ENCODE data around the gene KCTD20. TPM values are rescaled to one million over a fixed set of nuclear protein-coding genes. Genes with fewer than 3 reads are reported as not detected.
A peak's percentile ranks its signal among the peaks of the same experiment; 100 is the strongest.

KCTD20 gene
- polyA plus RNA-seq, 1 donor, result 32.1 TPM

GRCh38 chr6:36489426-36489825, 46.6 kb downstream of the KCTD20 start:
- no peak for DNase-seq
- H3K36me3 ChIP-seq (ENCODE audit: control insufficient read depth, insufficient read depth, low read length), result peaks cover 57% of the 10 kb centered on the region
- WGBS (ENCODE audit: insufficient coverage, low lambda C conversion rate), result 80% methylated on average over 1 of the region's 4 CpGs
- no peaks in the 10 kb centered on the region for H3K9me3 ChIP-seq (ENCODE audit: control insufficient read depth, low read depth, low read length)
- H3K27ac ChIP-seq (ENCODE audit: low read length), result no peak overlapping the region
- no peak overlapping the region for H3K4me3 ChIP-seq (ENCODE audit: low read length)
- H3K27me3 ChIP-seq (ENCODE audit: control insufficient read depth, insufficient read depth, low read length), result no peaks in the 10 kb centered on the region
- no peaks in the 10 kb centered on the region for H3K4me1 ChIP-seq (ENCODE audit: control insufficient read depth, insufficient read depth, low read length)

- no peaks in the 10 kb centered on the region for H3K9me3 ChIP-seq (ENCODE audit: control insufficient read depth, low read depth, low read length)
- no CpG with 5 or more reads among the region's 7 CpGs for WGBS (ENCODE audit: insufficient coverage, low lambda C conversion rate)
Measured at GRCh38 chr6:36491378-36491965, 48.7 kb downstream of the KCTD20 start.

GRCh38 chr6:36492092-36492491, 49.3 kb downstream of the KCTD20 start:
- WGBS (ENCODE audit: insufficient coverage, low lambda C conversion rate), result 100% methylated on average over 1 of the region's 4 CpGs
- no peaks in the 10 kb centered on the region for H3K4me1 ChIP-seq (ENCODE audit: control insufficient read depth, insufficient read depth, low read length)
- peaks cover 58% of the 10 kb centered on the region for H3K36me3 ChIP-seq (ENCODE audit: control insufficient read depth, insufficient read depth, low read length)
- DNase-seq, result no peak
- no peak overlapping the region for H3K27ac ChIP-seq (ENCODE audit: low read length)
- H3K9me3 ChIP-seq (ENCODE audit: control insufficient read depth, low read depth, low read length), result no peaks in the 10 kb centered on the region
- H3K27me3 ChIP-seq (ENCODE audit: control insufficient read depth, insufficient read depth, low read length), result no peaks in the 10 kb centered on the region
- no peak overlapping the region for H3K4me3 ChIP-seq (ENCODE audit: low read length)

More at GRCh38 chr6:36491378-36491965, 48.7 kb downstream of the KCTD20 start:
- no peak for DNase-seq
- H3K36me3 ChIP-seq (ENCODE audit: control insufficient read depth, insufficient read depth, low read length), result peaks cover 58% of the 10 kb centered on the region
- H3K4me1 ChIP-seq (ENCODE audit: control insufficient read depth, insufficient read depth, low read length), result no peaks in the 10 kb centered on the region
- no peak overlapping the region for H3K27ac ChIP-seq (ENCODE audit: low read length)
- H3K4me3 ChIP-seq (ENCODE audit: low read length), result no peak overlapping the region
- H3K27me3 ChIP-seq (ENCODE audit: control insufficient read depth, insufficient read depth, low read length), result no peaks in the 10 kb centered on the region

- WGBS (ENCODE audit: insufficient coverage, low lambda C conversion rate), result no CpG with 5 or more reads among the region's 1 CpG
- Histone ChIP-seq H3K27ac (ENCODE audit: low read length) (no peak overlapping the region), H3K27me3 (ENCODE audit: control insufficient read depth, insufficient read depth, low read length) (no peaks in the 10 kb centered on the region), H3K4me3 (ENCODE audit: low read length) (no peak overlapping the region), H3K9me3 (ENCODE audit: control insufficient read depth, low read depth, low read length) (no peaks in the 10 kb centered on the region), H3K4me1 (ENCODE audit: control insufficient read depth, insufficient read depth, low read length) (no peaks in the 10 kb centered on the region), H3K36me3 (ENCODE audit: control insufficient read depth, insufficient read depth, low read length) (peaks cover 58% of the 10 kb centered on the region)
- DNase-seq, result no peak
Measured at GRCh38 chr6:36492621-36493020, 49.8 kb downstream of the KCTD20 start.

GRCh38 chr6:36493319-36493718, 50.5 kb downstream of the KCTD20 start:
- no peak for DNase-seq
- no peaks in the 10 kb centered on the region for H3K9me3 ChIP-seq (ENCODE audit: control insufficient read depth, low read depth, low read length)
- no CpG with 5 or more reads among the region's 6 CpGs for WGBS (ENCODE audit: insufficient coverage, low lambda C conversion rate)
- H3K4me3 ChIP-seq (ENCODE audit: low read length), result no peak overlapping the region
- peaks cover 60% of the 10 kb centered on the region for H3K36me3 ChIP-seq (ENCODE audit: control insufficient read depth, insufficient read depth, low read length)
- H3K27ac ChIP-seq (ENCODE audit: low read length), result no peak overlapping the region
- H3K27me3 ChIP-seq (ENCODE audit: control insufficient read depth, insufficient read depth, low read length), result no peaks in the 10 kb centered on the region
- H3K4me1 ChIP-seq (ENCODE audit: control insufficient read depth, insufficient read depth, low read length), result no peaks in the 10 kb centered on the region

GRCh38 chr6:36493859-36494258, 51.1 kb downstream of the KCTD20 start:
- Histone ChIP-seq H3K36me3 (ENCODE audit: control insufficient read depth, insufficient read depth, low read length) (peaks cover 60% of the 10 kb centered on the region), H3K27me3 (ENCODE audit: control insufficient read depth, insufficient read depth, low read length) (no peaks in the 10 kb centered on the region), H3K27ac (ENCODE audit: low read length) (no peak overlapping the region), H3K4me1 (ENCODE audit: control insufficient read depth, insufficient read depth, low read length) (no peaks in the 10 kb centered on the region), H3K4me3 (ENCODE audit: low read length) (no peak overlapping the region), H3K9me3 (ENCODE audit: control insufficient read depth, low read depth, low read length) (no peaks in the 10 kb centered on the region)
- DNase-seq, result no peak
- 75% methylated on average over 2 of the region's 2 CpGs for WGBS (ENCODE audit: insufficient coverage, low lambda C conversion rate)

- no CpG with 5 or more reads among the region's 5 CpGs for WGBS (ENCODE audit: insufficient coverage, low lambda C conversion rate)
- DNase-seq, result no peak
- Histone ChIP-seq H3K27ac (ENCODE audit: low read length) (no peak overlapping the region), H3K27me3 (ENCODE audit: control insufficient read depth, insufficient read depth, low read length) (no peaks in the 10 kb centered on the region), H3K4me3 (ENCODE audit: low read length) (no peak overlapping the region), H3K9me3 (ENCODE audit: control insufficient read depth, low read depth, low read length) (no peaks in the 10 kb centered on the region), H3K36me3 (ENCODE audit: control insufficient read depth, insufficient read depth, low read length) (peaks cover 60% of the 10 kb centered on the region), H3K4me1 (ENCODE audit: control insufficient read depth, insufficient read depth, low read length) (no peaks in the 10 kb centered on the region)
Measured at GRCh38 chr6:36495086-36495485, 52.3 kb downstream of the KCTD20 start.

- H3K27me3 ChIP-seq (ENCODE audit: control insufficient read depth, insufficient read depth, low read length), result no peaks in the 10 kb centered on the region
- no peaks in the 10 kb centered on the region for H3K9me3 ChIP-seq (ENCODE audit: control insufficient read depth, low read depth, low read length)
- peaks cover 49% of the 10 kb centered on the region for H3K36me3 ChIP-seq (ENCODE audit: control insufficient read depth, insufficient read depth, low read length)
- no peak overlapping the region for H3K27ac ChIP-seq (ENCODE audit: low read length)
- no peak for DNase-seq
- WGBS (ENCODE audit: insufficient coverage, low lambda C conversion rate), result 60% methylated on average over 1 of the region's 4 CpGs
- H3K4me3 ChIP-seq (ENCODE audit: low read length), result no peak overlapping the region
- peaks cover 16% of the 10 kb centered on the region for H3K4me1 ChIP-seq (ENCODE audit: control insufficient read depth, insufficient read depth, low read length)
Measured at GRCh38 chr6:36499918-36500317, 57.1 kb downstream of the KCTD20 start.

- no peak overlapping the region for H3K27ac ChIP-seq (ENCODE audit: low read length)
- H3K27me3 ChIP-seq (ENCODE audit: control insufficient read depth, insufficient read depth, low read length), result no peaks in the 10 kb centered on the region
- H3K4me3 ChIP-seq (ENCODE audit: low read length), result no peak overlapping the region
- DNase-seq, result no peak
- peaks cover 39% of the 10 kb centered on the region for H3K36me3 ChIP-seq (ENCODE audit: control insufficient read depth, insufficient read depth, low read length)
- no peaks in the 10 kb centered on the region for H3K9me3 ChIP-seq (ENCODE audit: control insufficient read depth, low read depth, low read length)
- 95% methylated on average over 3 of the region's 6 CpGs for WGBS (ENCODE audit: insufficient coverage, low lambda C conversion rate)
- peaks cover 29% of the 10 kb centered on the region for H3K4me1 ChIP-seq (ENCODE audit: control insufficient read depth, insufficient read depth, low read length)
Measured at GRCh38 chr6:36501686-36502085, 58.9 kb downstream of the KCTD20 start.

GRCh38 chr6:36504181-36504580, 61.4 kb downstream of the KCTD20 start:
- Histone ChIP-seq H3K36me3 (ENCODE audit: control insufficient read depth, insufficient read depth, low read length) (peaks cover 26% of the 10 kb centered on the region), H3K4me1 (ENCODE audit: control insufficient read depth, insufficient read depth, low read length) (peaks cover 43% of the 10 kb centered on the region), H3K9me3 (ENCODE audit: control insufficient read depth, low read depth, low read length) (no peaks in the 10 kb centered on the region), H3K27me3 (ENCODE audit: control insufficient read depth, insufficient read depth, low read length) (no peaks in the 10 kb centered on the region), H3K4me3 (ENCODE audit: low read length) (no peak overlapping the region), H3K27ac (ENCODE audit: low read length) (peak overlapping the region; percentile 80)
- peak; percentile 13 to 68 for DNase-seq
- WGBS (ENCODE audit: insufficient coverage, low lambda C conversion rate), result no CpG with 5 or more reads among the region's 3 CpGs

- Histone ChIP-seq H3K4me3 (ENCODE audit: low read length) (no peak overlapping the region), H3K9me3 (ENCODE audit: control insufficient read depth, low read depth, low read length) (peaks cover 6% of the 10 kb centered on the region), H3K27ac (ENCODE audit: low read length) (peak overlapping the region; percentile 77), H3K36me3 (ENCODE audit: control insufficient read depth, insufficient read depth, low read length) (peaks cover 25% of the 10 kb centered on the region), H3K27me3 (ENCODE audit: control insufficient read depth, insufficient read depth, low read length) (no peaks in the 10 kb centered on the region), H3K4me1 (ENCODE audit: control insufficient read depth, insufficient read depth, low read length) (peaks cover 43% of the 10 kb centered on the region)
- no peak for DNase-seq
- 93% methylated on average over 2 of the region's 2 CpGs for WGBS (ENCODE audit: insufficient coverage, low lambda C conversion rate)
Measured at GRCh38 chr6:36504982-36505381, 62.2 kb downstream of the KCTD20 start.
